Fibroblast of mammary gland (primary cell): ENCODE measurements around the gene TAF11L13.
A peak's percentile ranks its signal among the peaks of the same experiment; 100 is the strongest.

Experiments used
- DNase-seq: peaks from one replicate; pipeline ENCODE4 v3.0.0-alpha.2; 2010; ENCODE audit warnings: low read depth
- H3K4me3 ChIP-seq: 2 replicates; pipeline ENCODE4 v1.5.1; 2011; ENCODE audit warnings: low read depth, mild to moderate bottlenecking, low read length, moderate library complexity; ENCODE audit not compliant: control insufficient read depth
- CTCF ChIP-seq: conservative IDR thresholded peaks from 2 replicates; pipeline ENCODE4 v1.5.1; 2011; ENCODE audit warnings: low read depth, low read length, inconsistent platforms; ENCODE audit not compliant: control insufficient read depth, insufficient read depth

TAF11L13 gene

GRCh38 chr5:17666726-17667235, 34.9 kb downstream of the TAF11L13 start:
- no peak for DNase-seq
- no peak overlapping the region for H3K4me3 ChIP-seq
- TF ChIP-seq CTCF, result no peak

GRCh38 chr5:17670353-17670752, 38.5 kb downstream of the TAF11L13 start:
- H3K4me3 ChIP-seq, result no peak overlapping the region
- no peak for TF ChIP-seq CTCF
- DNase-seq, result no peak

- no peak overlapping the region for H3K4me3 ChIP-seq
- no peak for DNase-seq
- TF ChIP-seq CTCF, result no peak
Measured at GRCh38 chr5:17678751-17679324, 47.0 kb downstream of the TAF11L13 start.

GRCh38 chr5:17679597-17680203, 47.8 kb downstream of the TAF11L13 start:
- DNase-seq, result peak; percentile 1
- no peak overlapping the region for H3K4me3 ChIP-seq
- no peak for TF ChIP-seq CTCF

GRCh38 chr5:17680737-17681136, 48.8 kb downstream of the TAF11L13 start:
- no peak overlapping the region for H3K4me3 ChIP-seq
- no peak for TF ChIP-seq CTCF
- DNase-seq, result no peak
